ENCODE results near the gene MYO16. TPM values are rescaled to one million over a fixed set of nuclear protein-coding genes. Genes with fewer than 3 reads are reported as not detected.

Gene MYO16
- total and polyA plus RNA-seq, 2 of the 4 experiments (the other 2 are of a cell fraction) = under 0.01 to 0.03 TPM

GRCh38 chr13:108853031-108853430 lies 223.6 kb downstream of the MYO16 start:
- Histone ChIP-seq H2BK120ac (ENCODE audit: low read depth, low read length) (no peak overlapping the region), H4K8ac (ENCODE audit: low read depth in 2 of 2, low read length in 2 of 2) (no peak overlapping the region), H3K4me2 (ENCODE audit: low read depth, low read length) (no peak overlapping the region), H3K36me3 (ENCODE audit: control insufficient read depth, insufficient read depth, low read length) (no peaks in the 10 kb centered on the region), H3K27ac (ENCODE audit: insufficient read depth, low read length) (no peak overlapping the region), H2AFZ (replicated peaks; ENCODE audit: low read length, poor library complexity) (no peak overlapping the region), H3K27me3 (ENCODE audit: control insufficient read depth, insufficient read depth, low read length) (no peaks in the 10 kb centered on the region), H3K9me1 (ENCODE audit: insufficient read depth, low read length) (no peaks in the 10 kb centered on the region), H3K4ac (ENCODE audit: low read depth, low read length) (no peak overlapping the region), H2AK5ac (ENCODE audit: low read depth, low read length) (no peak overlapping the region), H4K5ac (ENCODE audit: low read depth, low read length) (no peak overlapping the region), H3K14ac (replicated peaks; ENCODE audit: low read depth, low read length) (no peak overlapping the region), H3K56ac (ENCODE audit: extremely low read depth, insufficient read depth, low read length) (no peak overlapping the region), H2BK15ac (ENCODE audit: low read depth, low read length) (no peak overlapping the region), H2BK20ac (ENCODE audit: low read depth, low read length) (no peak overlapping the region), H2AK9ac (replicated peaks; ENCODE audit: low read depth, low read length, poor library complexity) (no peak overlapping the region), H4K91ac (ENCODE audit: insufficient read depth, low read depth, low read length) (no peak overlapping the region), H3K79me1 (ENCODE audit: low read depth in 1 of 2, low read length in 2 of 2) (no peaks in the 10 kb centered on the region), H3K18ac (ENCODE audit: low read depth, low read length) (no peak overlapping the region), H3K9me3 (ENCODE audit: control insufficient read depth, insufficient read depth, low read length) (peaks cover 2% of the 10 kb centered on the region; the same call in 1 of the 2 replicates), H3K4me3 (ENCODE audit: insufficient read depth, low read depth, low read length) (no peak overlapping the region), H3K9ac (ENCODE audit: low read depth, low read length) (no peak overlapping the region), H2BK5ac (ENCODE audit: low read depth, low read length, poor library complexity, severe bottlenecking) (no peak overlapping the region), H3K23ac (ENCODE audit: low read depth, low read length) (no peak overlapping the region), H4K20me1 (ENCODE audit: insufficient read depth, low read length) (no peaks in the 10 kb centered on the region), H3K4me1 (ENCODE audit: control insufficient read depth, insufficient read depth, low read length) (no peaks in the 10 kb centered on the region)
- DNase-seq (no peak), ATAC-seq (ENCODE audit: low read depth) (no peak)
- POLR2A ChIA-PET (ENCODE audit: unreplicated experiment) = no interaction called here
- no TSS peak for BruUV-seq (replicated peaks)
- dilution Hi-C loops (cut with HindIII; ENCODE audit: low sequenced_read_pairs, unreplicated experiment) = no loop called here
- WGBS, 2 experiments (ENCODE audit: extremely low coverage in 2 of 2, insufficient read length in 1 of 2) = 100% methylated on average over 1 of the region's 10 CpGs; no CpG with 5 or more reads in 1 of the 2 experiments
- CTCF ChIA-PET = no interaction called here
- TF ChIP-seq CHD1 (IDR thresholded peaks at IDR 0.05; ENCODE audit: low read depth, low read length) (no peak), MXI1 (IDR thresholded peaks at IDR 0.05; ENCODE audit: borderline replicate concordance, low read depth, low read length) (no peak), MAZ (IDR thresholded peaks at IDR 0.05; ENCODE audit: borderline replicate concordance, low read depth, low read length) (no peak), CEBPB (IDR thresholded peaks at IDR 0.05; ENCODE audit: low read depth, low read length) (no peak), MAFK (IDR thresholded peaks at IDR 0.05; ENCODE audit: low read depth, low read length) (no peak), RFX5 (IDR thresholded peaks at IDR 0.05; ENCODE audit: low read depth, low read length) (no peak), SMC3 (IDR thresholded peaks at IDR 0.05; ENCODE audit: low read depth, low read length) (no peak), NFE2L2 (IDR thresholded peaks at IDR 0.05; ENCODE audit: low read depth, low read length) (no peak), RAD21 (IDR thresholded peaks at IDR 0.05; ENCODE audit: low read length) (no peak), FOS (IDR thresholded peaks at IDR 0.05; ENCODE audit: low read depth, low read length) (no peak), BHLHE40 (IDR thresholded peaks at IDR 0.05; ENCODE audit: low read depth, low read length) (no peak), RCOR1 (IDR thresholded peaks at IDR 0.05; ENCODE audit: insufficient replicate concordance, low read length) (no peak)
- TF ChIP-seq, protein P1, sequence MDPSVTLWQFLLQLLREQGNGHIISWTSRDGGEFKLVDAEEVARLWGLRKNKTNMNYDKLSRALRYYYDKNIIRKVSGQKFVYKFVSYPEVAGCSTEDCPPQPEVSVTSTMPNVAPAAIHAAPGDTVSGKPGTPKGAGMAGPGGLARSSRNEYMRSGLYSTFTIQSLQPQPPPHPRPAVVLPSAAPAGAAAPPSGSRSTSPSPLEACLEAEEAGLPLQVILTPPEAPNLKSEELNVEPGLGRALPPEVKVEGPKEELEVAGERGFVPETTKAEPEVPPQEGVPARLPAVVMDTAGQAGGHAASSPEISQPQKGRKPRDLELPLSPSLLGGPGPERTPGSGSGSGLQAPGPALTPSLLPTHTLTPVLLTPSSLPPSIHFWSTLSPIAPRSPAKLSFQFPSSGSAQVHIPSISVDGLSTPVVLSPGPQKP (IDR thresholded peaks at IDR 0.05; ENCODE audit: borderline replicate concordance, low read depth, low read length) = no peak
- in situ Hi-C loops (cut with MboI; ENCODE audit: low sequenced_read_pairs) = no loop called here
- intact Hi-C loops (cut with micrococcal nuclease) = no loop called here
